NB4 (cell line): Measurements from ENCODE around the gene TEKT2.

Experiments used
- DNase-seq: peaks from one replicate; pipeline ENCODE4 v3.0.0; 2010; ENCODE audit warnings: low read depth
- H3K4me3 ChIP-seq: one replicate; pipeline ENCODE4 v1.5.1; 2011; ENCODE audit warnings: mild to moderate bottlenecking, low read depth, low read length, moderate library complexity
- CTCF ChIP-seq: IDR thresholded peaks from one replicate; pipeline ENCODE4 v1.5.1; 2012; ENCODE audit warnings: low read depth, low read length
- MAX ChIP-seq: IDR thresholded peaks from 2 replicates; pipeline ENCODE4 v1.6.1; 2011; ENCODE audit warnings: low read depth, low read length
- MYC ChIP-seq: IDR thresholded peaks from 2 replicates; pipeline ENCODE4 v1.6.1; 2011; ENCODE audit warnings: low read depth, low read length
- POLR2A ChIP-seq: IDR thresholded peaks from 2 replicates; pipeline ENCODE4 v1.6.1; 2011; ENCODE audit warnings: mild to moderate bottlenecking; ENCODE audit not compliant: insufficient read length; ENCODE audit errors: extremely low read depth

Gene TEKT2

GRCh38 chr1:36083635-36084496, at the start of gene TEKT2:
Gene TEKT2, plus strand, starts transcription at chr1:36084094. Its CDS starts 828 bp downstream, at chr1:36084922.
- peak; percentile 44 for DNase-seq
- no peak within 1 kb of the TSS for H3K4me3 ChIP-seq
- TF ChIP-seq MAX: no peak
- no peak for TF ChIP-seq MYC
- no peak for TF ChIP-seq CTCF
- no peak for TF ChIP-seq POLR2A

- no peak overlapping the region for H3K4me3 ChIP-seq
- peak; percentile 81 for DNase-seq
- TF ChIP-seq POLR2A (no peak), CTCF (no peak), MAX (0 out of 2 replicates have a peak, but pooled peaks have one; percentile 17)
Observed at GRCh38 chr1:36034692-36035091, 49.2 kb upstream of the TEKT2 start.

- no peak overlapping the region for H3K4me3 ChIP-seq
- no peak for DNase-seq
- no peak for TF ChIP-seq CTCF
- TF ChIP-seq MYC: no peak
- TF ChIP-seq POLR2A: no peak
- TF ChIP-seq MAX: no peak
Observed at GRCh38 chr1:36035154-36035553, 48.7 kb upstream of the TEKT2 start.

GRCh38 chr1:36040238-36040637, 43.7 kb upstream of the TEKT2 start:
- DNase-seq: no peak
- TF ChIP-seq CTCF (no peak), MYC (no peak), POLR2A (no peak)
- no peak overlapping the region for H3K4me3 ChIP-seq

- H3K4me3 ChIP-seq: no peak overlapping the region
- DNase-seq: no peak
- no peak for TF ChIP-seq CTCF
- TF ChIP-seq MYC: no peak
- no peak for TF ChIP-seq MAX
- TF ChIP-seq POLR2A: no peak
Observed at GRCh38 chr1:36051821-36052220, 32.1 kb upstream of the TEKT2 start.
